ENCODE measurements around the gene ABCA2. TPM values are rescaled to one million over a fixed set of nuclear protein-coding genes. Genes with fewer than 3 reads are reported as not detected.

The ABCA2 gene
- total and polyA plus RNA-seq, 12 donors, result 16.0 to 46.7 (median 28.1) TPM

- DNase-seq, result no peak
- 90 to 93% methylated on average over 6 of the region's 6 CpGs for WGBS, 2 donors
Measured at GRCh38 chr9:136957901-136958300, 70.1 kb downstream of the ABCA2 start.

GRCh38 chr9:136957461-136957860 is 70.6 kb downstream of the ABCA2 start:
- H3K4me3 ChIP-seq, result no peak overlapping the region
- no peaks in the 10 kb centered on the region for H3K27me3 ChIP-seq
- peaks cover 0 to 20% (median 6%) of the 10 kb centered on the region in 9 donors for H3K4me1 ChIP-seq
- no peak for ATAC-seq
- WGBS, 2 donors, result 90 to 95% methylated on average over 1 of the region's 1 CpG
- DNase-seq, result no peak
- intact Hi-C loops (cut with DNase I), result no loop called here
- H3K27ac ChIP-seq, result no peak overlapping the region
- H3K36me3 ChIP-seq, result no peaks in the 10 kb centered on the region
- TF ChIP-seq CTCF (IDR thresholded peaks at IDR 0.05), result no peak
- H3K9me3 ChIP-seq, result no peaks in the 10 kb centered on the region

More at GRCh38 chr9:136957901-136958300, 70.1 kb downstream of the ABCA2 start:
- Histone ChIP-seq H3K9me3 (no peaks in the 10 kb centered on the region), H3K4me3 (no peak overlapping the region), H3K36me3 (no peaks in the 10 kb centered on the region), H3K27me3 (no peaks in the 10 kb centered on the region), H3K4me1 (peaks cover 0 to 19% (median 6%) of the 10 kb centered on the region in 9 donors), H3K27ac (no peak overlapping the region)
- no peak for TF ChIP-seq CTCF (IDR thresholded peaks at IDR 0.05)
- intact Hi-C loops (cut with DNase I), result no loop called here
- no peak for ATAC-seq

Other genes with a start within 250 kb of the ABCA2 start
Only the 30 nearest of the 38 such genes appear.
- gene AJM1, start 185.8 kb downstream of the ABCA2 start, total RNA-seq, result 1 to 10 TPM; 3.6 to 8.3 (median 5.9) TPM
- gene AJM1, start 185.8 kb downstream of the ABCA2 start, polyA plus RNA-seq, result 1 to 10 TPM; 3.4 to 7.6 TPM
- 100 to 1,000 TPM; 310 to 376 (median 327) TPM for gene PHPT1, start 178.8 kb downstream of the ABCA2 start, total RNA-seq
- gene PHPT1, start 178.8 kb downstream of the ABCA2 start, polyA plus RNA-seq, result 100 to 1,000 TPM; 354 to 650 TPM
- gene MAMDC4, start 175.9 kb downstream of the ABCA2 start, total RNA-seq, result 10 to 100 TPM in 2 of 10 donors, 1 to 10 TPM in 8; 4.1 to 11.3 (median 8.3) TPM
- 10 to 100 TPM in 1 of 2 donors, 1 to 10 TPM in 1; 8.0 to 45.4 TPM for gene MAMDC4, start 175.9 kb downstream of the ABCA2 start, polyA plus RNA-seq
- gene EDF1, start 161.9 kb downstream of the ABCA2 start, total RNA-seq, result 100 to 1,000 TPM; 289 to 375 (median 329) TPM
- 1,000 to 10,000 TPM in 1 of 2 donors, 100 to 1,000 TPM in 1; 624 to 1,058 TPM for gene EDF1, start 161.9 kb downstream of the ABCA2 start, polyA plus RNA-seq
- gene TRAF2, start 141.7 kb downstream of the ABCA2 start, total RNA-seq, result 10 to 100 TPM in 5 of 10 donors, 1 to 10 TPM in 5; 5.4 to 14.8 (median 9.7) TPM
- gene TRAF2, start 141.7 kb downstream of the ABCA2 start, polyA plus RNA-seq, result 10 to 100 TPM; 10.1 to 17.0 TPM
- 100 to 1,000 TPM; 118 to 169 (median 138) TPM for gene FBXW5, start 83.5 kb downstream of the ABCA2 start, total RNA-seq
- gene FBXW5, start 83.5 kb downstream of the ABCA2 start, polyA plus RNA-seq, result 100 to 1,000 TPM; 177 to 215 TPM
- 10 to 100 TPM in 1 of 10 donors, 1 to 10 TPM in 9; 1.2 to 10.0 (median 2.4) TPM for gene C8G, start 83.0 kb downstream of the ABCA2 start, total RNA-seq
- 1 to 10 TPM; 2.0 to 2.1 TPM for gene C8G, start 83.0 kb downstream of the ABCA2 start, polyA plus RNA-seq
- gene LCN12, start 76.0 kb downstream of the ABCA2 start, total RNA-seq, result 10 to 100 TPM in 4 of 10 donors, 1 to 10 TPM in 6; 4.1 to 17.9 (median 6.8) TPM
- gene LCN12, start 76.0 kb downstream of the ABCA2 start, polyA plus RNA-seq, result 1 to 10 TPM in 1 of 2 donors, under 1 TPM in 1; 0.74 to 8.3 TPM
- 1,000 to 10,000 TPM; 1,129 to 5,119 (median 4,014) TPM for gene PTGDS, start 50.7 kb downstream of the ABCA2 start, total RNA-seq
- gene PTGDS, start 50.7 kb downstream of the ABCA2 start, polyA plus RNA-seq, result 1,000 to 10,000 TPM; 2,970 to 3,711 TPM
- 10 to 100 TPM in 2 of 10 donors, 1 to 10 TPM in 8; 1.4 to 10.9 (median 6.4) TPM for gene LCNL1, start 45.2 kb downstream of the ABCA2 start, total RNA-seq
- 10 to 100 TPM in 1 of 2 donors, under 1 TPM in 1; 0.10 to 10.3 TPM for gene LCNL1, start 45.2 kb downstream of the ABCA2 start, polyA plus RNA-seq
- 10 to 100 TPM; 12.7 to 29.5 (median 16.1) TPM for gene PAXX, start 35.8 kb downstream of the ABCA2 start, total RNA-seq
- 100 to 1,000 TPM in 1 of 2 donors, 10 to 100 TPM in 1; 51.7 to 131 TPM for gene PAXX, start 35.8 kb downstream of the ABCA2 start, polyA plus RNA-seq
- 10 to 100 TPM in 1 of 10 donors, 1 to 10 TPM in 8, under 1 TPM in 1; 0.46 to 11.5 (median 3.0) TPM for gene CLIC3, start 31.7 kb downstream of the ABCA2 start, total RNA-seq
- 10 to 100 TPM in 1 of 2 donors, 1 to 10 TPM in 1; 9.5 to 21.4 TPM for gene CLIC3, start 31.7 kb downstream of the ABCA2 start, polyA plus RNA-seq
- under 1 TPM in 5 of 10 donors, not detected in 5; 0.13 to 0.30 (median 0.15) TPM for gene FUT7, start 3.9 kb upstream of the ABCA2 start, total RNA-seq
- gene FUT7, start 3.9 kb upstream of the ABCA2 start, polyA plus RNA-seq, result under 1 TPM; 0.07 to 0.15 TPM
- 10 to 100 TPM; 29.1 to 74.3 (median 52.6) TPM for gene NPDC1, start 17.9 kb upstream of the ABCA2 start, total RNA-seq
- 100 to 1,000 TPM in 1 of 2 donors, 10 to 100 TPM in 1; 74.2 to 153 TPM for gene NPDC1, start 17.9 kb upstream of the ABCA2 start, polyA plus RNA-seq
- gene ENTPD2, start 25.8 kb upstream of the ABCA2 start, total RNA-seq, result 1 to 10 TPM in 8 of 10 donors, under 1 TPM in 2; 0.32 to 2.5 (median 1.6) TPM
- gene ENTPD2, start 25.8 kb upstream of the ABCA2 start, polyA plus RNA-seq, result 1 to 10 TPM in 1 of 2 donors, under 1 TPM in 1; 0.96 to 3.3 TPM
- 1 to 10 TPM in 1 of 10 donors, under 1 TPM in 8, not detected in 1; 0.06 to 1.1 (median 0.11) TPM for gene SAPCD2, start 42.3 kb upstream of the ABCA2 start, total RNA-seq
- under 1 TPM; 0.15 to 0.23 TPM for gene SAPCD2, start 42.3 kb upstream of the ABCA2 start, polyA plus RNA-seq
- 10 to 100 TPM in 4 of 10 donors, 1 to 10 TPM in 6; 6.0 to 16.5 (median 8.5) TPM for gene UAP1L1, start 49.3 kb upstream of the ABCA2 start, total RNA-seq
- 10 to 100 TPM in 1 of 2 donors, 1 to 10 TPM in 1; 3.4 to 24.3 TPM for gene UAP1L1, start 49.3 kb upstream of the ABCA2 start, polyA plus RNA-seq
- gene MAN1B1, start 58.7 kb upstream of the ABCA2 start, total RNA-seq, result 10 to 100 TPM; 16.9 to 27.7 (median 20.9) TPM
- gene MAN1B1, start 58.7 kb upstream of the ABCA2 start, polyA plus RNA-seq, result 10 to 100 TPM; 25.5 to 71.4 TPM
- gene DPP7, start 86.5 kb upstream of the ABCA2 start, total RNA-seq, result 100 to 1,000 TPM in 7 of 10 donors, 10 to 100 TPM in 3; 91.4 to 167 (median 118) TPM
- gene DPP7, start 86.5 kb upstream of the ABCA2 start, polyA plus RNA-seq, result 100 to 1,000 TPM; 152 to 677 TPM
- gene GRIN1, start 110.9 kb upstream of the ABCA2 start, total RNA-seq, result not detected
- gene GRIN1, start 110.9 kb upstream of the ABCA2 start, polyA plus RNA-seq, result not detected
- gene LRRC26, start 141.8 kb upstream of the ABCA2 start, total RNA-seq, result not detected
- gene LRRC26, start 141.8 kb upstream of the ABCA2 start, polyA plus RNA-seq, result not detected
- not detected for gene TMEM210, start 143.8 kb upstream of the ABCA2 start, total RNA-seq
- not detected for gene TMEM210, start 143.8 kb upstream of the ABCA2 start, polyA plus RNA-seq
- gene ANAPC2, start 160.3 kb upstream of the ABCA2 start, total RNA-seq, result 10 to 100 TPM; 24.6 to 44.8 (median 27.7) TPM
- 10 to 100 TPM; 23.7 to 69.6 TPM for gene ANAPC2, start 160.3 kb upstream of the ABCA2 start, polyA plus RNA-seq
- gene SSNA1, start 160.4 kb upstream of the ABCA2 start, total RNA-seq, result 10 to 100 TPM; 47.3 to 73.5 (median 56.7) TPM
- 100 to 1,000 TPM; 146 to 168 TPM for gene SSNA1, start 160.4 kb upstream of the ABCA2 start, polyA plus RNA-seq
- 10 to 100 TPM; 10.2 to 31.5 (median 21.7) TPM for gene TPRN, start 172.5 kb upstream of the ABCA2 start, total RNA-seq
- 10 to 100 TPM; 12.0 to 14.5 TPM for gene TPRN, start 172.5 kb upstream of the ABCA2 start, polyA plus RNA-seq
- 10 to 100 TPM; 36.4 to 46.2 (median 41.7) TPM for gene TMEM203, start 177.4 kb upstream of the ABCA2 start, total RNA-seq
- 10 to 100 TPM; 39.4 to 51.2 TPM for gene TMEM203, start 177.4 kb upstream of the ABCA2 start, polyA plus RNA-seq
- 10 to 100 TPM in 1 of 10 donors, 1 to 10 TPM in 9; 4.6 to 10.1 (median 5.4) TPM for gene NDOR1, start 177.5 kb upstream of the ABCA2 start, total RNA-seq
- gene NDOR1, start 177.5 kb upstream of the ABCA2 start, polyA plus RNA-seq, result 10 to 100 TPM in 1 of 2 donors, 1 to 10 TPM in 1; 6.5 to 10.6 TPM
- gene RNF208, start 194.0 kb upstream of the ABCA2 start, total RNA-seq, result 10 to 100 TPM; 20.7 to 34.5 (median 24.1) TPM
- 10 to 100 TPM; 14.2 to 83.8 TPM for gene RNF208, start 194.0 kb upstream of the ABCA2 start, polyA plus RNA-seq
- gene CYSRT1, start 196.9 kb upstream of the ABCA2 start, total RNA-seq, result under 1 TPM in 6 of 10 donors, not detected in 4; 0.21 to 0.71 (median 0.37) TPM
- under 1 TPM; 0.19 to 0.59 TPM for gene CYSRT1, start 196.9 kb upstream of the ABCA2 start, polyA plus RNA-seq
- gene RNF224, start 199.3 kb upstream of the ABCA2 start, total RNA-seq, result under 1 TPM in 1 of 10 donors, not detected in 9; 0.14 TPM
- gene RNF224, start 199.3 kb upstream of the ABCA2 start, polyA plus RNA-seq, result not detected